ENCODE data around the gene KRT78. TPM values are rescaled to one million over a fixed set of nuclear protein-coding genes. Genes with fewer than 3 reads are reported as not detected.
A peak's percentile ranks its signal among the peaks of the same experiment; 100 is the strongest.

Gene KRT78, protein sequence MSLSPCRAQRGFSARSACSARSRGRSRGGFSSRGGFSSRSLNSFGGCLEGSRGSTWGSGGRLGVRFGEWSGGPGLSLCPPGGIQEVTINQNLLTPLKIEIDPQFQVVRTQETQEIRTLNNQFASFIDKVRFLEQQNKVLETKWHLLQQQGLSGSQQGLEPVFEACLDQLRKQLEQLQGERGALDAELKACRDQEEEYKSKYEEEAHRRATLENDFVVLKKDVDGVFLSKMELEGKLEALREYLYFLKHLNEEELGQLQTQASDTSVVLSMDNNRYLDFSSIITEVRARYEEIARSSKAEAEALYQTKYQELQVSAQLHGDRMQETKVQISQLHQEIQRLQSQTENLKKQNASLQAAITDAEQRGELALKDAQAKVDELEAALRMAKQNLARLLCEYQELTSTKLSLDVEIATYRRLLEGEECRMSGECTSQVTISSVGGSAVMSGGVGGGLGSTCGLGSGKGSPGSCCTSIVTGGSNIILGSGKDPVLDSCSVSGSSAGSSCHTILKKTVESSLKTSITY
- total RNA-seq = not detected in 3 replicates

DNA sequence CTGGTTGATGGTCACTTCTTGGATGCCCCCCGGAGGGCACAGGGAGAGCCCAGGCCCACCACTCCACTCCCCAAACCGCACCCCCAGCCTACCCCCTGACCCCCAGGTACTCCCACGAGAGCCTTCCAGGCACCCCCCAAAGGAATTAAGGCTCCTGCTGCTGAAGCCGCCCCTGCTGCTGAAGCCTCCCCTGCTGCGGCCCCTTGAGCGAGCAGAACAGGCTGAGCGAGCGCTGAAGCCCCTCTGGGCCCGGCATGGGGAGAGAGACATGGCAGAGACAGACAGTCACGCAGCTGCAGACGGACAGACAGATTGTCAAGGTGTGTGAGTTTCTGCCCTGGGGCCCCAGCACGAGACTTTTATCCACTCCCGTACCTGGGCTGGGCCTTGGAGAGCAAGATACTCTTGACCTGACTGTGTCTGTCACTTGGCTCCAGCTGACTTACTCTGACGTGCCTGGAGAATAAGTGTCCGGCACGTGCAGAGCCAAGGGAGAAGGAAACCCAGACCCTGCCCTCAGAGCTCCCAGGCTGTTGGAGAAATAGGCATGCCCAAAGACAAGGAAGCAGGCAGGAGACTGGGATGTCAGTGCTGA is at the start of gene KRT78:
TSS of gene KRT78 (minus strand) at position 334 of the 595 bp plus-strand sequence. CDS start at position 270, 64 bp downstream.
- TF ChIP-seq, protein P1, sequence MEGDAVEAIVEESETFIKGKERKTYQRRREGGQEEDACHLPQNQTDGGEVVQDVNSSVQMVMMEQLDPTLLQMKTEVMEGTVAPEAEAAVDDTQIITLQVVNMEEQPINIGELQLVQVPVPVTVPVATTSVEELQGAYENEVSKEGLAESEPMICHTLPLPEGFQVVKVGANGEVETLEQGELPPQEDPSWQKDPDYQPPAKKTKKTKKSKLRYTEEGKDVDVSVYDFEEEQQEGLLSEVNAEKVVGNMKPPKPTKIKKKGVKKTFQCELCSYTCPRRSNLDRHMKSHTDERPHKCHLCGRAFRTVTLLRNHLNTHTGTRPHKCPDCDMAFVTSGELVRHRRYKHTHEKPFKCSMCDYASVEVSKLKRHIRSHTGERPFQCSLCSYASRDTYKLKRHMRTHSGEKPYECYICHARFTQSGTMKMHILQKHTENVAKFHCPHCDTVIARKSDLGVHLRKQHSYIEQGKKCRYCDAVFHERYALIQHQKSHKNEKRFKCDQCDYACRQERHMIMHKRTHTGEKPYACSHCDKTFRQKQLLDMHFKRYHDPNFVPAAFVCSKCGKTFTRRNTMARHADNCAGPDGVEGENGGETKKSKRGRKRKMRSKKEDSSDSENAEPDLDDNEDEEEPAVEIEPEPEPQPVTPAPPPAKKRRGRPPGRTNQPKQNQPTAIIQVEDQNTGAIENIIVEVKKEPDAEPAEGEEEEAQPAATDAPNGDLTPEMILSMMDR (IDR thresholded peaks at IDR 0.05; ENCODE audit: unreplicated experiment) = no peak
- no peak for DNase-seq (ENCODE audit: low spot score in 2 of 2, unreplicated experiment in 2 of 2)
- no peak within 1 kb of the TSS for H3K27ac Mint-ChIP-seq
- H3K4me3 Mint-ChIP-seq = no peak within 1 kb of the TSS
- peaks cover 6% of the 10 kb centered on the region for H3K4me1 Mint-ChIP-seq
- H3K36me3 Mint-ChIP-seq = no peaks in the 10 kb centered on the region
- no peaks in the 10 kb centered on the region for H3K9me3 Mint-ChIP-seq
- H3K27me3 Mint-ChIP-seq (ENCODE audit: low read depth) = peaks cover 47% of the 10 kb centered on the region

DNA sequence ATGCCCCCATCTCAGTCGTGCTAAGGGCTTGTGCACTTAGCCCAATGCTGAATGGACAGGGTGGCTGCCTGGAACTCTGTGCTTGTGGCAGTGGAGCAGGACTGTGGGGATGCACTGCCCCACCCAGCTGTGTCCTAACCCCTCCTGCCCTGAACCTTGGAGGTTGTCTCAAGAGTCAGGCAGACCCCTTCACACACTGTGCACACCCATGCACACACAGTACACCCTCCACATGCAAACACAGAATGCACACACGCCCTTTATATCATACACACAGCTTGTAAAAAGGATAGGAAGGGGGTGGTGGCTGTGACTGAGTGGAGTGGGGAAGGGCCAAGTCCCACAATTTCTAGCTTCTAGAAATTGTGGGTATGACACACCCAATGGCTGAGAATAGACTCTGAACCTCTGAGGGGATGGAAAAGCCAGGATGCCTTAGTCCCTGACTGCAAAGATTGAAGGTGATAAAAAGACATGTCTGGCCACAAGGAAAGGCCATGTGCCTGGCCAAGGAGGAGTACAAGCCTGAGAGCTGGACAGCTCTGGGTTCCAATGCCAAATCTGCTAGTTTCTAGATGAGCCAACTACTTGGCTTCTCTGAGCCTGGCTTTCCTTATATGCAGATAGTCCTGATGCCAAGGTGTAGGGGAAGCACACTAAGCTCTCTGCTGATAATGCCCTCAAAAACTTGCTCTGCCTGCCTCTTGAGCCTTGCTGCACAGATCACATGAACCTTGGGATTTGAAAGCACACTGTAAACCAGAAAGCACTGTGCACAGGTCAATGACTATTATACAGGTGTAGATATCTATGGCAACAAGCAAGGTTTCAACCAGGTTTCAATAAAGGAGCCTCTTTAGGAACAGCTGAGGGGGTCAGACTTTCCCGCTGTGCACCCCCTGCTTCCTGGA is 47.7 kb upstream of the KRT78 start:
- TF ChIP-seq, protein P1 (IDR thresholded peaks at IDR 0.05; ENCODE audit: unreplicated experiment) = no peak
- Mint-ChIP-seq H3K9me3 (peaks cover 2% of the 10 kb centered on the region), H3K27ac (peak overlapping the region; percentile 95), H3K27me3 (ENCODE audit: low read depth) (no peaks in the 10 kb centered on the region), H3K4me3 (no peak overlapping the region), H3K4me1 (peaks cover 49% of the 10 kb centered on the region), H3K36me3 (peaks cover 25% of the 10 kb centered on the region)
- no peak for DNase-seq (ENCODE audit: low spot score in 2 of 2, unreplicated experiment in 2 of 2)

DNA sequence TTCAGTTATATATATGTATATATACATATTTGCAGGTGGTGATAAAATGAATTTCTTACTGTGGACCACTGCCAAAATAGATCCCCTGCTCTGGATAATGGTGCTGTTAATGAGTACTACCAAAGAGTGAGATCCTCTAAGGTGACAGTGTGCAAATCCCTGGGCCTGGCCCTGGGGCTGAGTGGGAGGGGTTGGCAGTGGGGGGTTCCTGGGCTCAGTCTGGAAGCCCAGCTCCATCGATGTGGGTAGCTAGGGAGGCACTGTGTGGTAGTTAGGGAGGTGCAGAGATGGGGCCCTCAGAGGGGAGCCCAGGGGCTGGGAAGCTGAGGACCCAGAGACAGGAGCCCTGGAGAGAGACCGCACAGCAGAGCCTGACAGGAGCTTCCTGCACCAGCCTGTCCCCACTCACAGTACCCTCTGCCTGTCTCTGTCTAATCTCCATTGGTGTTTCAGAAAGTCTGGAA is 47.0 kb upstream of the KRT78 start:
- DNase-seq (ENCODE audit: low spot score in 2 of 2, unreplicated experiment in 2 of 2) = no peak
- peaks cover 19% of the 10 kb centered on the region for H3K36me3 Mint-ChIP-seq
- H3K4me1 Mint-ChIP-seq = peaks cover 42% of the 10 kb centered on the region
- H3K27ac Mint-ChIP-seq = peak overlapping the region; percentile 95
- H3K4me3 Mint-ChIP-seq = no peak overlapping the region
- TF ChIP-seq, protein P1 (IDR thresholded peaks at IDR 0.05; ENCODE audit: unreplicated experiment) = no peak
- no peaks in the 10 kb centered on the region for H3K27me3 Mint-ChIP-seq (ENCODE audit: low read depth)
- peaks cover 2% of the 10 kb centered on the region for H3K9me3 Mint-ChIP-seq

DNA sequence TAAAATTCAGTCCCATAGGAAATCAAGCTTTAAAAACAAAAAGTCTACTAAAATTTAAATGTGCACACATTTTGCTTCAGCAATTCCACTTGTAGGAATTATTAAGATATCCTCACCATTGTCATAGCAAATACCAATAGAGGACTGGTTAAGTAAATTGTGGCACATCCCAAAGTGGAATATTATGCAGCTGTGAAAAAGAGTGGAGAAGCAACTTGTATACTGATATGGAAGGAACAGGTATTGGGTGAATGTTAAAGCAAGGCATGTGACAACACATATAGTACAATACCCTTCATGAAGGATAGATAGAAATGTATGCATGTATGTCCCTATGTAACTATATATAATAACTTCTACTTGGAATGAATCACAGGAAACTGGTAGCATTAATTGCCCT is 44.2 kb upstream of the KRT78 start:
- H3K9me3 Mint-ChIP-seq = peaks cover 2% of the 10 kb centered on the region
- H3K27me3 Mint-ChIP-seq (ENCODE audit: low read depth) = no peaks in the 10 kb centered on the region
- H3K27ac Mint-ChIP-seq = no peak overlapping the region
- TF ChIP-seq, protein P1 (IDR thresholded peaks at IDR 0.05; ENCODE audit: unreplicated experiment) = no peak
- H3K4me1 Mint-ChIP-seq = peaks cover 27% of the 10 kb centered on the region
- H3K36me3 Mint-ChIP-seq = peaks cover 5% of the 10 kb centered on the region
- no peak overlapping the region for H3K4me3 Mint-ChIP-seq
- no peak for DNase-seq (ENCODE audit: low spot score in 2 of 2, unreplicated experiment in 2 of 2)

DNA sequence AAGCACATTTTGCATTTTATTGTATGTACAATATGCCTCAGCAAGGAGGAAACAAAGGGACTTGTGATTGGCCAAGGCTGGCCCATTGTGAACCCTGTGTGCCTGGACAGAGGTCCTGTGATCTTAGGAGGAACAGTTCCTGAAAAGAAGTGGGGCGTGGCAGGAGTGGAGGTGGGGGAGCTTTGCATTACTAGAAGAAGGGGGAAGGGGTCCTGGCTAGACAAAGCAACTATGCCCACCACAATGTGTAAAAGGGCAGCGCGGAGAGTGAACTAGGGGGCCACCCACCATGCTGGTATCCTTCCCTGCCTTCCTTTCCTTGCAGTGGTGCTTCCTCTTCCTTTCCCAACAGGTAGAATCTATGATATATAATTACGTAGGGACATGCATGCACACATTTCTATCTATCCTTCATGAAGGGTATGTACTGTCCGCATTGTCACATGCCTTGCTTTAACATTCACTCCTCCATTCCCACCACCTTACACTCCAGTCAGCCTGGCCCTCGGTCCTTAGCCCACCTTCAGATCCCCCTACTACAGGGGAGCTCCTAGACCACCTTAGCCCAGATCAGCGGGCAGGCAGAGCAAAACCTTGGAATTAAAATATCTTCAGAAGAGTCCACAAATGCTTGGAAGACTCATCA is 43.5 kb upstream of the KRT78 start:
- Mint-ChIP-seq H3K4me1 (peaks cover 24% of the 10 kb centered on the region), H3K9me3 (peaks cover 2% of the 10 kb centered on the region), H3K4me3 (no peak overlapping the region), H3K27ac (no peak overlapping the region), H3K36me3 (peaks cover 5% of the 10 kb centered on the region), H3K27me3 (ENCODE audit: low read depth) (no peaks in the 10 kb centered on the region)
- TF ChIP-seq, protein P1 (IDR thresholded peaks at IDR 0.05; ENCODE audit: unreplicated experiment) = no peak
- no peak for DNase-seq (ENCODE audit: low spot score in 2 of 2, unreplicated experiment in 2 of 2)
